22Rv1 (cell line): ENCODE data around the gene MLLT1.

ENCODE experiments used
- H3K27ac ChIP-seq: fragments of 450-650 bp; 2 replicates; pipeline ENCODE4 v1.5.1; 2017
- CTCF ChIP-seq: fragments of 450-650 bp; IDR thresholded peaks from 2 replicates; pipeline ENCODE4 v1.5.1; 2017; ENCODE audit warnings: mild to moderate bottlenecking
- ZFX ChIP-seq: fragments of 450-650 bp; IDR thresholded peaks from 2 replicates; pipeline ENCODE4 v1.6.1; 2017; ENCODE audit warnings: antibody characterized with exemption, borderline replicate concordance

The MLLT1 gene

GRCh38 chr19:6270076-6270745 is 9.6 kb downstream of the MLLT1 start:
- no peak overlapping the region for H3K27ac ChIP-seq
- TF ChIP-seq ZFX: no peak
- TF ChIP-seq CTCF: no peak

- H3K27ac ChIP-seq: no peak overlapping the region
- TF ChIP-seq CTCF: no peak
- TF ChIP-seq ZFX: no peak
These were observed 10.5 kb downstream of the MLLT1 start for GRCh38 chr19:6269101-6269886.

DNA sequence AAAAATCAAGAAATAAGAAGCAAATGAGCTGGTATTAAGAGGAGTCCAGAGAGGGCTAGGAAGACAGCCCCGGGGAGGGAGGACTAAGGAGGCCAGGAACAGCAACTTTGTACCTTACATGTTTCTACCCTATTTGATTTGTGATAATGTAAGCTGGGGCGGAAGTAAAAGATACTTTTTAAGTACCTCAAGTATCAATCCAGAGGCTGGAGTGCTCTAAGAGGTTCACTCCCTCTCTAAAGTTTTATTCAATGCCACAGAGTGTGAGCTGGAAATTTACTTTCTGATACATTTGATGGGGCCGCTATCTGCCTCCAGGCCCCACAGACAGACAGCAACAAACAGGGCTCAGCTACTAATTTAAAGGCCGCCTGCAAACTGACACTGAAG is 11.4 kb downstream of the MLLT1 start:
- TF ChIP-seq CTCF: no peak
- TF ChIP-seq ZFX: no peak

GRCh38 chr19:6267552-6268381 is 12.0 kb downstream of the MLLT1 start:
- no peak overlapping the region for H3K27ac ChIP-seq
- no peak for TF ChIP-seq ZFX
- no peak for TF ChIP-seq CTCF

More for the DNA sequence above, 11.4 kb downstream of the MLLT1 start:
- H3K27ac ChIP-seq: no peak overlapping the region

DNA sequence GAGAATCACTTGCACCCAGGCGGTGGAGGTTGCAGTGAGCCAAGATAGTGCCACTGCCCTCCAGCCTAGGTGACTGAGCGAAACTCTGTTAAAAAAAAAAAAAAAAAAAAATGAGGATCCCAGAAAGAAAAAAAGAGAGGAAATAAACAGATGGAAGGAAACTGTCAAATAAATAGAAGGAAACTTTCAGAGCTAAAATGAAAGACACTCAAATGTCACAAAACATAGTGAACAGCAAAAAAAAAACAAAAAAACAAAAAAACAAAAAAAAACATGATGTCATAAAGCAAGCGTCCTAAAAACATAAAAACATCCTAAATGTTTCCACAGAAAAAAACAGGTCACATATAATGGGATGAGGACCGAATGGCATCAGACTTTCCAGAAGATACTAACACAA is 15.0 kb downstream of the MLLT1 start:
- TF ChIP-seq ZFX: no peak
- no peak overlapping the region for H3K27ac ChIP-seq

DNA sequence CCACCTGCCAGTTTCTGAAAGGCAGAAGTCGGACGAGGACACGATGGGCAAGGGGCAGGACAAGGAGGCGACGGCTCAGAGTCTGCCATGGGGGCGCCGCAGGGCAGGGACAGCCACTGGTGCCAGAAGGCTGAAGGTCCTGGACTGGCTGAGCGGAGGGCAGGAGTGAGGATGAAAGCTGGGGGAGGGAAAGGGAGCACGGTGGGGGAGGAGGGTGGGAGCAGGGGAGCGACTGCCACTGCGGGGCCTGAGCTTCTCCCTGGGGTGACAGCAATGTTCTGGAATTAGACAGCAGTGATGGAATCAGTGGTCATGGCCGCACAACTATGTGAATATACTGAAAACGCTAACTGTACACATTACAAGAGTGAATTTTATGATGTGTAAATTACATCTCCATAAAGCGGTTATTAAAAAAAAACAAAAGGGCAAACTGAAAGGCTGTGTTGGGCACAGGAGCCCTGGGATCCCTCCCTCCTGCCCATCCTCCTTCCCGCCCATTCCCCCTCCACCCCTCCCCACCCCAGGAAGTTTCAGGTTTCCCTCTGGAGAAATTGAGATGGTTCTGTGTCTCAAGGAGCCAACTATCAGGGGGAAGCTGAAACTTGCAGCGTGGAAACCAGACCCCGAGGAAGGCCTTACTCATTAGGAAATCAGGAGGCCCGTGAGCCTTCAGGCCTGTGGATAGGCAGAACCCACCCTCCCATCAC is 15.9 kb downstream of the MLLT1 start:
- TF ChIP-seq ZFX (no peak), CTCF (no peak)
- no peak overlapping the region; the same call in 1 of the 2 replicates for H3K27ac ChIP-seq

DNA sequence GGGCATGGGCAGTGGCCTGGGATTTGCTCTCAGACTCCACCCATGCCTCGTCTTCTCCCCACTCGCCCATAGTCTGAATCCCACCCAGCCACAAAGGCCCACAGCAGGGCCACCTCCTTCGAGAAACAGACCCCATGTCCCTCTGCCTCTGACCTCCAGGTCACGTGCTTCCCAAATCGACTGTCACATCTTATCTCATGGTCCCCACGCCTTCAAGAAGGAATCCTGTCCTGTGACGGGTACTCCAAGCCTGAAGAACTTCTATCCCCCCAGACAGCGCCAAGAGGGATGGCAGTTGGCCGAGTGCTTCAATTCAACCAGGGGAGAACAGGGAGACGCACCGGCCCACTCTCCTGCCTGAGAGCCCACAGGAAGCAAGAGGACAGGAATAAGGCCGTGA is 16.5 kb downstream of the MLLT1 start:
- H3K27ac ChIP-seq: no peak overlapping the region
- TF ChIP-seq CTCF (no peak), ZFX (no peak)
